GM21717 (cell line): Measurements from ENCODE around the gene COL28A1.
"Not testable (repeated sequence)": the region's sequence is repeated elsewhere in the genome, so short reads cannot be mapped to it uniquely, and the experiment has no call there.

Source experiments
- ATAC-seq: cut with Tn5 transposase; IDR thresholded peaks from one replicate; pipeline ENCODE4 v1.9.1; 2021; ENCODE audit warnings: mild to moderate bottlenecking, moderate library complexity; ENCODE audit not compliant: unreplicated experiment

COL28A1 gene

GRCh38 chr7:7519528-7519927 is 16.1 kb downstream of the COL28A1 start:
- no peak for ATAC-seq

DNA sequence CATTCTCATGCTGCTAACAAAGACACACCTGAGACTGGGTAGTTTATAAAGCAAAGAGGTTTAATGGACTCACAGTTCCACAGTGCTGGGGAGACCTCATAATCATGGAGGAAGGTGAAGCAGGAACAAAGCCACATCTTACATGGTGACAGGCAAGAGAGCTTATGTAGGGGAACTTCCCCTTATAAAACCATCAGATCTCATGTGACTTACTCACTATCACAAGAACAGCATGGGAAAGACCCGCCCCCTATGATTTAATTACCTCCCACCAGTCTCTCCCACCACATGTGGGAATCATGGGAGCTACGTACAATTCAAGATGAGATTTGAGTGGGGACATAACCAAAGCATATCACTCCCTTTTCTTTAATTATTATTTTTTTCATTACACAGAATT is 16.6 kb downstream of the COL28A1 start:
- ATAC-seq, result no peak

- ATAC-seq, result no peak
Measured at GRCh38 chr7:7517754-7518153, 17.9 kb downstream of the COL28A1 start.

DNA sequence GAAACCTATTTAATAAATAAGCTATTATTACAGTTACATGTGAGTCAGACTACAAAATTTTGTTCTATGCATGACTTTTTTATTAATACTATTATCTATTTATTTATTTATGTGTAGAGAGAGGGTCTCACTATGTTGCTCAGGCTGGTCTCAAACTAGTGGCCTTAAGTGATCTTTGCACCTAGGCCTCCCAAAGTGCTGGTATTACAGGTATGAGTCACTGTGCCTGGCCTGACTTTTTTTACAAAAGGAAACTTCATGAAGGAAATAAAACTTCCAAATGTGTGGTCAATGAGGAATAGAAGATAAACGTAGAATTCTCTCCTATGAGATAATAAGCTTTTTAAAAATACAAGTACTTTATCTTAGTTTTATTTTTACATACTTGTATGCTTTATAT is 19.0 kb downstream of the COL28A1 start:
- no peak for ATAC-seq

GRCh38 chr7:7516156-7516555 is 19.5 kb downstream of the COL28A1 start:
- no peak for ATAC-seq

DNA sequence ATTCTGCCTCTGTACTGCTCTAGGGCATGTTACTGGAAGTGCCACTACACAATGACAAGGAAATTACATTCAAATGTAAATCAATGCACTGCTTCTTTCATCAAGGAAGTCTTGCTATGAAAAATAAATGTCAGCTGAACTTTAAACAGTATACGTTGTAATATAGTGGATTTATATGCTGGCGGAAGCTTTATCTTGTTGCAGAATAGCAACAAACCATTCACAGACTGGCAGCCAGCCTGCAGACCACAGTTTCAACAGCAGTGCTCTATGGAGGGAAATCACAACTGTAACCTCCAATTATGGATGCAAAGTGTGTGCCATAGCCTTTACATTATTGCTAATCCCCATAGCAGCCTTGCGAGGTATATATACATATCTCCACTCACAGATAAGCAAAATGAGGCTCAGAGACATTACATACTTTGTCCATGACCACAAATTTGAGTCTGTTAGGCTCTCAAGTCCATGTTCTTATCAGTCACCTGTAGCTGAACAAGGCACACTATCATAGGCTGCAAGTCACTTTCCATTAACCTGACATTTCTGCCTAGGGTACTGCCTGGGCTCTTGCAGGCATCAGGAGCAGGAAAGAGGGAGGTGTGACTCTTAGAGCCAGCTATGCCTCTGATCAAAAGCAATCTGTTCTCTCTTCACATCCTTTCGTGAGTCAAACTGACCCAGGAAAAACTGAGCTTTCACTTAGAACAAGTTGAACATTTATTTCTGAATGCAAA is 22.6 kb downstream of the COL28A1 start:
- no peak for ATAC-seq

GRCh38 chr7:7510794-7511193 is 24.9 kb downstream of the COL28A1 start:
- no peak for ATAC-seq

GRCh38 chr7:7505915-7506314 is 29.8 kb downstream of the COL28A1 start:
- ATAC-seq, result no peak

GRCh38 chr7:7504910-7505704 is 30.6 kb downstream of the COL28A1 start:
- no peak for ATAC-seq

DNA sequence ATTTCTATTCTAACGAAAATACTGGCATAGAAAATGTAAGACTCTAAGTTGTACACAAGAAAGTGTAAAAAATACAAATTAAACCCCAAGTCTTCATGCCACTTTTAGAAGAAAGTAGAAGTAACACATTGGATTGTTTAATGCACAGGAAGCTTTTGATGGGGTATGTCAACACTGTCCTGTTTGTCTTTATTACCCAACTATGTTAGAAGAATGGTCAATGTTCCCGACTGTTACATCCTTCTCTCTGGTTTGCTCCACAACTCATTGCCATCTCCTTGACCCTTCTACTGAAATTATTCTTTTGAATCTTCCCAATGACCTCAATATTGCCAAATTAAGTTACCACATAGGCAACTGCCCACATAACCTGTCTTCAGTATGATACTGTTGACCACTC is 35.8 kb downstream of the COL28A1 start:
- no peak for ATAC-seq

DNA sequence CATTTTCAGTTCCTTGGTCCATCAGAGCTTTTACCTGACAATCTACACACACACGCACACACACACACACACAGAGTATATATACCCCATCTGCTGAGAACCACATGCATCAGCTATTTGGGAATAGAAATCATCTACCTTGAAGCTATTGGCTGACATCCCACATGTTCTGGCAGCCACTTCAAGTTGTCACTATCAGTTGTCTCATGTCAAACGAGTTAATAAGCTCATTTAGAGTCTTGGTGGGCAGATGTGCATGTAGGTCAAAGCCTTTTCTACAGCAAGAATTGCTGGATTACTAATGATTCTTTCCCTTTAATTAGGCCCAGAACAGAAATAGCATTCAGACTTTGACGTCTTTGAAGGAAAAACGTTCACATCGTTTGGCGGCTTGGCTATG is 36.8 kb downstream of the COL28A1 start:
- ATAC-seq, result no peak

- no peak for ATAC-seq
Measured at GRCh38 chr7:7496311-7496710, 39.4 kb downstream of the COL28A1 start.

GRCh38 chr7:7495171-7495570 is 40.5 kb downstream of the COL28A1 start:
- ATAC-seq, result no peak

DNA sequence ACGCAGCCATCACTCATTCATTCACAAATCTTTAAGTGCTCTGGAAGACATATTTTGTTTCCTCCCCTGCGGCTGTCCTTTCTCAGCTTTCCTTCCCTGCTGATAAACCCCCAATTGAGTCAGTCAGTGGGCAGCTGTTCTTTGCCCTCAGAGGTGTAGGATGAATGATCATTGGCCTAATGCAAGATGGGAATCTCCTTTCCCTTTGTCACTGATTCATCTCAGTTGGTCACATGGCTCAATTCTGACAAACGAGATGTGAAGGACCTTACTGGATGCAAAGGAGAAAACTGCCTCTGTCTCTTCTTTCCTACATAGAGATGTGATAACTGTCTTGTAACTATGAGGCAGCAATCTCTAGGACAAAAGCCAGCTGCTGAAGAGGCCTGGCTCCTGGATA is 44.6 kb downstream of the COL28A1 start:
- ATAC-seq, result no peak

DNA sequence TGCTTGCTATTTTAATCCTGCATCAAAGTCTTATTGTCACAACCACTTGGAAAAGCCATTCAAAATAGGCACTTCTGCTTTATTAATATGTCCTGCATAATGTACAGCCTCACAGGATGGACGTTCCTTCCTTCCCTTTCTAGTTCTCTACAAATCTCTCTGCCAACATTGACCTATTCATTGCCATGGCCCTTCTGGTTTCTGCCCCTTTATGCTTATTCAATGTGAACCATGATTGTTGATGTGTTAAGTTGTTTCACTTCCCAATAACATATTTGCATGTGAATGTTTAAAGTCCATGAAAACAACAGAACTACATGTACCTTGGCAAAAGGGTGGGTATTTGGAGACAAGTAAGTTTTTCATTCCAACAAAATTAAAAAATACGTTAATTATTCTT is 45.7 kb downstream of the COL28A1 start:
- no peak for ATAC-seq

- no peak for ATAC-seq
Measured at GRCh38 chr7:7489546-7489945, 46.1 kb downstream of the COL28A1 start.

DNA sequence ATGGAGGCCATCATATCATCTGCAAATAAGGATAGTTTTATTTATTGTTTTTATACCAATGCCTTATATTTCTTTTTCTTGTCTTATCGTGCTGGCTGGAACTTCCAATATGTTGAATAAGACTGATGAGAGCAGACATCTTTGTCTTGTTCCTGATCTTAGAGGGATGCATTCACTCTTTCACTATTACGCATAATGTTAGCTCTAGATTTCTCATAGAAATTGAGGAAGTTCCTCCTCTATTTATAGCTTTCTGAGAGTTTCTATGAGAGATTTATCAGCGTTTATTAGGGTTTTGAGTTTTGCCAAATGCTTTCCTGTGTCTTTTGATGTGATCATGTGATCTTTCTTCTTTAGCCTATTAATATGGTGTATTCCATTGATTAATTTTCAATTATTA is 49.3 kb downstream of the COL28A1 start:
- ATAC-seq, result no peak

DNA sequence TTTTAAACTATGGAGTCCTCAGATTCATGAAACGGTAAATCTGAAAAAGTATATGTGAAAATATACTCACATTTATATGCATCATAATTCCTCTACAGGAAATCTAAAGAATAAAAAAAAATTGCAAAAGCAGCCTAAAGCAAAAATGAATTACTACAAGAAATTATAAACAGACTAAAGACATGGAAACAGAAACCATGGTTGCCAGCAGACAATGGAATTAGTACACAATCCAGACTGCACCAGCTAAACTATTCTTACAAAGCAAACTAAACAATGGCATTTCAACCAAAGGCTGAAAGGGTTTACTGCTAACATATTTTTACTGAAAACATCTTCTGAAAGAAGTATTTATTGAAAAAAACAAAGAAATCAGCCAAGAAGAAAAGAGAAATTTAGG is 51.6 kb downstream of the COL28A1 start:
- no peak for ATAC-seq

- ATAC-seq, result no peak
Measured at GRCh38 chr7:7481802-7482201, 53.9 kb downstream of the COL28A1 start.

GRCh38 chr7:7479275-7479805 is 56.3 kb downstream of the COL28A1 start:
- ATAC-seq, result no peak

DNA sequence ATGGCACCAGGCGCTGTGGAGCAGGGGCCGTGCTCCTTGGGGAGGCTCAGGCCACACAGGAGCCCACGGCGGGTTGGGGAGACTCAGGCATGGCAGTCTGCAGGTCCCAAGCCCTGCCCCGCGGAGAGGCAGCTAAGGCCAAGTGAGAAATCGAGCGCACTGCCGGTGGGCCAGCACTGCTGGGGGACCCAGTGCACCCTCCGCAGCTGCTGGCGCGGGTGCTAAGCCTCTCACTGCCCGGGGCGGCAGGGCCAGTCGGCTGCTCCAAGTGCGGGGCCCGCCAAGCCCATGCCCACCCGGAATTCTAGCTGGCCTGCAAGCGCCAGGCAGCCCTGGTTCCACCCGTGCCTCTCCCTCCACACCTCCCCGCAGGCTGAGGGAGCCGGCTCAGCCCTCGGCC is 57.1 kb downstream of the COL28A1 start:
- ATAC-seq, result no peak

GRCh38 chr7:7477641-7478040 is 58.0 kb downstream of the COL28A1 start:
- ATAC-seq, result not testable (repeated sequence)
